Muscle layer of colon (tissue), 2 donors: ENCODE results near the gene TAS2R1.

Source experiments
- H3K27ac ChIP-seq: one replicate; pipeline ENCODE4 v1.7.0; 2013; ENCODE audit warnings: low read depth, mild to moderate bottlenecking, low read length, moderate library complexity
- H3K27me3 ChIP-seq, 2 donors: one replicate each; pipeline ENCODE4 v1.7.0; 2013; ENCODE audit warnings: low read length in 2 of 2, mild to moderate bottlenecking in 2 of 2; ENCODE audit not compliant: insufficient read depth in 2 of 2, control insufficient read depth in 1 of 2
- H3K36me3 ChIP-seq: one replicate; pipeline ENCODE4 v1.7.0; 2013; ENCODE audit warnings: mild to moderate bottlenecking, low read length; ENCODE audit not compliant: insufficient read depth
- H3K4me1 ChIP-seq: one replicate; pipeline ENCODE4 v1.7.0; 2013; ENCODE audit warnings: mild to moderate bottlenecking, low read length; ENCODE audit not compliant: insufficient read depth
- H3K4me3 ChIP-seq, 2 donors: one replicate each; pipeline ENCODE4 v1.7.0; 2013; ENCODE audit warnings: low read length in 2 of 2, low read depth in 1 of 2, mild to moderate bottlenecking in 1 of 2, moderate library complexity in 1 of 2
- H3K9ac ChIP-seq: one replicate; pipeline ENCODE4 v1.7.0; 2013; ENCODE audit warnings: low read length
- H3K9me3 ChIP-seq: one replicate; pipeline ENCODE4 v1.7.0; 2013; ENCODE audit warnings: mild to moderate bottlenecking, low read length
- donor health status: abdominal sarcoma.
- donor health status: Adenocarcinoma of cecum.

The TAS2R1 gene

GRCh38 chr5:9646843-9647242 lies 16.7 kb upstream of the TAS2R1 start:
- Histone ChIP-seq H3K9ac (no peak overlapping the region), H3K27ac (no peak overlapping the region), H3K4me3 (no peak overlapping the region), H3K36me3 (no peaks in the 10 kb centered on the region), H3K27me3 (no peaks in the 10 kb centered on the region), H3K9me3 (no peaks in the 10 kb centered on the region), H3K4me1 (no peaks in the 10 kb centered on the region)

- no peaks in the 10 kb centered on the region for H3K9me3 ChIP-seq
- H3K27me3 ChIP-seq, result no peaks in the 10 kb centered on the region
- no peaks in the 10 kb centered on the region for H3K4me1 ChIP-seq
- no peaks in the 10 kb centered on the region for H3K36me3 ChIP-seq
- no peak overlapping the region for H3K27ac ChIP-seq
- H3K9ac ChIP-seq, result no peak overlapping the region
- no peak overlapping the region for H3K4me3 ChIP-seq
These were observed 14.5 kb upstream of the TAS2R1 start for GRCh38 chr5:9644630-9645029.

- Histone ChIP-seq H3K27ac (no peak overlapping the region), H3K9ac (no peak overlapping the region), H3K36me3 (no peaks in the 10 kb centered on the region), H3K9me3 (no peaks in the 10 kb centered on the region), H3K4me1 (no peaks in the 10 kb centered on the region), H3K27me3 (no peaks in the 10 kb centered on the region), H3K4me3 (no peak overlapping the region)
These were observed 12.5 kb upstream of the TAS2R1 start for GRCh38 chr5:9642621-9643020.

GRCh38 chr5:9641806-9642355 lies 11.7 kb upstream of the TAS2R1 start:
- no peak overlapping the region for H3K4me3 ChIP-seq
- no peaks in the 10 kb centered on the region for H3K27me3 ChIP-seq
- H3K36me3 ChIP-seq, result no peaks in the 10 kb centered on the region
- no peak overlapping the region for H3K9ac ChIP-seq
- no peaks in the 10 kb centered on the region for H3K4me1 ChIP-seq
- peaks cover 6% of the 10 kb centered on the region for H3K9me3 ChIP-seq
- no peak overlapping the region for H3K27ac ChIP-seq

GRCh38 chr5:9632495-9632894 lies 2.3 kb upstream of the TAS2R1 start:
- Histone ChIP-seq H3K4me3 (no peak overlapping the region), H3K27me3 (no peaks in the 10 kb centered on the region), H3K27ac (no peak overlapping the region), H3K9ac (no peak overlapping the region), H3K4me1 (no peaks in the 10 kb centered on the region), H3K36me3 (no peaks in the 10 kb centered on the region), H3K9me3 (peaks cover 6% of the 10 kb centered on the region)

- H3K9ac ChIP-seq, result no peak overlapping the region
- no peak overlapping the region for H3K27ac ChIP-seq
- H3K9me3 ChIP-seq, result no peaks in the 10 kb centered on the region
- no peak overlapping the region for H3K4me3 ChIP-seq
- H3K36me3 ChIP-seq, result no peaks in the 10 kb centered on the region
- peaks cover 3% of the 10 kb centered on the region for H3K4me1 ChIP-seq
- H3K27me3 ChIP-seq, result no peaks in the 10 kb centered on the region
These were observed 2.6 kb downstream of the TAS2R1 start for GRCh38 chr5:9627541-9627940.

- no peak overlapping the region for H3K9ac ChIP-seq
- H3K4me1 ChIP-seq, result peaks cover 3% of the 10 kb centered on the region
- no peak overlapping the region for H3K27ac ChIP-seq
- no peaks in the 10 kb centered on the region for H3K9me3 ChIP-seq
- H3K4me3 ChIP-seq, result no peak overlapping the region
- no peaks in the 10 kb centered on the region for H3K36me3 ChIP-seq
- no peaks in the 10 kb centered on the region for H3K27me3 ChIP-seq
These were observed 3.2 kb downstream of the TAS2R1 start for GRCh38 chr5:9626955-9627354.

GRCh38 chr5:9625731-9626130 lies 4.4 kb downstream of the TAS2R1 start:
- Histone ChIP-seq H3K9ac (no peak overlapping the region), H3K4me1 (peaks cover 3% of the 10 kb centered on the region), H3K4me3 (no peak overlapping the region), H3K9me3 (no peaks in the 10 kb centered on the region), H3K36me3 (no peaks in the 10 kb centered on the region), H3K27me3 (no peaks in the 10 kb centered on the region), H3K27ac (no peak overlapping the region)

GRCh38 chr5:9625286-9625685 lies 4.9 kb downstream of the TAS2R1 start:
- Histone ChIP-seq H3K27ac (no peak overlapping the region), H3K9me3 (no peaks in the 10 kb centered on the region), H3K9ac (no peak overlapping the region), H3K4me1 (peaks cover 3% of the 10 kb centered on the region), H3K4me3 (no peak overlapping the region), H3K36me3 (no peaks in the 10 kb centered on the region), H3K27me3 (no peaks in the 10 kb centered on the region)

GRCh38 chr5:9624196-9624947 lies 5.8 kb downstream of the TAS2R1 start:
- Histone ChIP-seq H3K27me3 (no peaks in the 10 kb centered on the region), H3K9me3 (no peaks in the 10 kb centered on the region), H3K4me1 (peaks cover 3% of the 10 kb centered on the region), H3K27ac (no peak overlapping the region), H3K36me3 (no peaks in the 10 kb centered on the region), H3K9ac (no peak overlapping the region), H3K4me3 (no peak overlapping the region)

GRCh38 chr5:9623661-9624060 lies 6.5 kb downstream of the TAS2R1 start:
- no peak overlapping the region for H3K4me3 ChIP-seq
- no peaks in the 10 kb centered on the region for H3K9me3 ChIP-seq
- H3K9ac ChIP-seq, result no peak overlapping the region
- H3K4me1 ChIP-seq, result peaks cover 3% of the 10 kb centered on the region
- H3K27me3 ChIP-seq, result no peaks in the 10 kb centered on the region
- no peaks in the 10 kb centered on the region for H3K36me3 ChIP-seq
- no peak overlapping the region for H3K27ac ChIP-seq

GRCh38 chr5:9622971-9623421 lies 7.2 kb downstream of the TAS2R1 start:
- no peak overlapping the region for H3K27ac ChIP-seq
- no peak overlapping the region for H3K4me3 ChIP-seq
- no peaks in the 10 kb centered on the region for H3K9me3 ChIP-seq
- no peaks in the 10 kb centered on the region for H3K36me3 ChIP-seq
- peaks cover 3% of the 10 kb centered on the region for H3K4me1 ChIP-seq
- no peak overlapping the region for H3K9ac ChIP-seq
- no peaks in the 10 kb centered on the region for H3K27me3 ChIP-seq
